SK-N-DZ (cell line): ENCODE results near the gene RAB27B.

Experiments used
- DNase-seq: peaks from one replicate; pipeline ENCODE4 v3.0.0-alpha.2; 2015; ENCODE audit warnings: low spot score

Gene RAB27B

GRCh38 chr18:54906331-54907185 is 78.3 kb downstream of the RAB27B start:
- no peak for DNase-seq

DNA sequence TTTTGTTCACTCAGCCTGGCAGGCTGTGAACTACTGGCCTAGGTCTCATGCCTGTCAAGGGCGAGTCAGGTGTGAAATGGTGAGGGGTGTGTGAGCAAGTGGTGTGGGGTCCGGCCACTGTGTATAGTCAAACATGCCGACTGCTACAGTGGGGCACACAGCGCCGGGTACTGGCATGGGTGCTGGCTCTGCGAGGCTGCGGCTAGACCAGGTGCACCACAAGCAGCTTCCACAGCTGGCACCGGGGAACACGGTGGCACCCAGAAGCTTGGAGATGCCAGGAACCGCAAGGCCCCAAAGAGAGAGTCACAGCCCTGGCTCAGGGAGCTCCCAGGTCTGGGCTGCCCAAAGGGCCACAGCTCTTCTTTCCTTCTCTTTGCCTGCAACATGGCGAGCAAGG is 81.3 kb downstream of the RAB27B start:
- DNase-seq = no peak

GRCh38 chr18:54910161-54910919 is 82.1 kb downstream of the RAB27B start:
- DNase-seq = no peak

GRCh38 chr18:54911551-54911950 is 83.3 kb downstream of the RAB27B start:
- DNase-seq = no peak

DNA sequence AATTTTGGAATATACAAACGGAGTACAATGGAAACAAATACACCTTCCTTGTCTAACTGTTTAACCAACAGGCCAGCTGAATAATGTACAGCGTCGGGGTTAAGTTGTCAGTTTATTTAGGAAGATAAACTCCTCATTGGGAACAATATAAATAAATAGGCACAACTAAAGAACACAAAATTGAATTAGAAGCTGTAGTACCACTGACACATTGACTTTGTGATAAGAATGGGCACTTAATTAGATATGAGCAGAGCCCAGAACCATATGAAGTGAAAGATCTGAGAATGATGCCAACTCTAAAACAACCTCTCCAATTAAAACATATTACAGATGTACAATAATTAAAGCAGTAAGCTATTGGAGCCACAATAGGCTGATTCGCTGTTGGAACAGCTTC is 86.5 kb downstream of the RAB27B start:
- DNase-seq = no peak

DNA sequence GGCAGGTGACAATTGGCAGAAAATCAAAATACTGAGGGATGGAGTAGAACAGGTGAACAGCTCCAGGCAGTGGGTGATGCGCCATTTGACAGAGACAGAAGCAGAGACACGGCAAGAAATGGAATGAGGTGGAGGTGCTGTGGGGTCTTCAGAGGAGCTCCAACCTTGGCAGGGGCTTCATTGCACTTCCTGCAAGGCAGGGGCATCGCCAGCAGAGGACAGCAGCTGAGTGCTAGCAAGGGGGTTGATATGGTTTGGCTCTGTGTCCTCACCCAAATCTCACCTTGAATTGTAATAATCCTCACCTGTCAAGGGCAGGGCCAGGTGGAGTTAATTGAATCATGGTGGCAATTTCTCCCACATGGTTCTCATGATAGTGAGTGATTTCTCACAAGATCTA is 88.2 kb downstream of the RAB27B start:
- no peak for DNase-seq

- DNase-seq = peak; percentile 93
These were observed 89.8 kb downstream of the RAB27B start for GRCh38 chr18:54918060-54918459.

- peak; percentile 93 for DNase-seq
These were observed 91.1 kb downstream of the RAB27B start for GRCh38 chr18:54919412-54919811.

GRCh38 chr18:54923339-54923956 is 95.2 kb downstream of the RAB27B start:
- DNase-seq = no peak

GRCh38 chr18:54924948-54925347 is 96.7 kb downstream of the RAB27B start:
- DNase-seq = no peak

- no peak for DNase-seq
These were observed 98.5 kb downstream of the RAB27B start for GRCh38 chr18:54926593-54927325.

DNA sequence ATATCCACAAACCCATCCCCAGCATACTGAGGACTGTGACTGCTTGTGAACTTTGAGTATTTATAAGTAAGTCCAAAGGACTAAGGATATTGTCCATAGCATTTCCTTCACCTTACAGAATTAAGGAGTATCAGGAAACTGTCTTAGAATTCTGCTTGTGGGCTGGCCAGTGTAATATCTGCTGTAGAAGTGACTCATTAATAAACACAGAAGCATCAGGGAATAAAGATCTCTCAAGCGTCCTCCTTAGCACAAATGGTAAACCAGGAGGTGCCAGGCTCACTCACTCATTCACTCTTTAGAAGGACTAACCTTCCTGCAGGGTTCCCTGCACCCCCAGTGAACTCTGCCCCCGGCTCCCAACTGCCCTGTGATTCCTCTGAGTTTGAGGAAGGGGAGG is 100.0 kb downstream of the RAB27B start:
- no peak for DNase-seq

DNA sequence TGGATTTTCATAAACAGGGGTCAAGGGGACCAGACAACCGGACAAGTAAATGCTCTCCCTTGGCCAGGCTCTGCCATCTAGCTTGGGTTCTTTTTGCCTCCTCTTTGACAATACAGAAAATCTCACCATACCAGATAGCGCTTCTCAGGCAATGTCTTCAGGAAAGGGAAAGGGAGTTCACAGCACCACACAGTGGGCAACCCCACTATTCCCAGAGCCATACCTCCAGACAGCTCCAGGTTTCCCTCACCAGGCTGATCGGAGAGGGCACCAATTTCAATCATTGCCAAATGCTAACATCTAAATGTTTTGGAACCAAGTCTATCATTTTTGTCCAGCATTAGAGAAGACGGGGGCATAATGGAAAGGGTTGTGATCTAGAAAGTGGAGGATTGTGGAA is 102.9 kb downstream of the RAB27B start:
- no peak for DNase-seq

GRCh38 chr18:54932472-54932871 is 104.2 kb downstream of the RAB27B start:
- DNase-seq = no peak

DNA sequence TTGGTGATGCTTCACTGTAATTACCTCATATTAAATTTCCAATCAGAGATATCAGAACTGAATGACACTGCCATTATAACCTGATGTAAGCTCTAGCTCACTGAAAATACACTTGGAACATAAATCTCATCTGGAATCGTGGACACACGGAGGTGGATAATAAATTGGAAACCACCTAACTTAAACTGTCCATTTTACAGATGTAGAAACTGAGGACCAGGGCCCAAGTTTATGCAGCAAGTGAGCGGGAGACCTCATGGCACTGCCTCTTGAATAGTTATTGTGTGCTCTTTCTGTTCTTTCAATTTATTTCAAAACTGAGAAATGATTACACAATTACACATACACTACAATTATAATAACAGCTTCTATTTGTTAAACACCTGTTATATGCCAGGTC is 110.2 kb downstream of the RAB27B start:
- no peak for DNase-seq

DNA sequence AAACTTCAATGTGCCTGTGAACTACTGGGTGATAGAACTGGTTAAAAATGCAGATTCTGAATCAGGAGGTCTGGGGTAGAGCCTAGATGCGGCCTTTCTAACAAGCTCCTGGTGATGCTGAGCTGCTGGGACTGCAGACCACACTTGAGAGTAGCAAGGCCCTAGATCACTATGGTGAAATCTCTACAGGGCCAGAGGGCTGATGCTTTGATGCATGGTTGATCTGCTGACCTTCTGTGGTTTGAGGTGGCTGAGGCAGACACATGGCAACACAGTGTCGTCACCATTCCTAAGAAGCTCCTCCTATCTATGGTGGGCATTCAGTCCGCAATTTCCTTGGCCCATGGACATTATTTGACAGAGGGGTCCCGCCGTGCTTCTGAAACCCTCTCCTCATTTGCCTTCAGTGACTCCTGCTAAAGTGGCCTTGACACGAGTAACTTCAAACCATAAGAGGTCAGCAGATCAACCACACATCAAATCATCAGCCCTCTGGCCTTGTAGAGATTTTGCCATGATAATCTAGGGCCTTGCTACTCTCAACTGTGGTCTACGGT is 111.2 kb downstream of the RAB27B start:
- DNase-seq = no peak

GRCh38 chr18:54942144-54942543 is 113.9 kb downstream of the RAB27B start:
- no peak for DNase-seq

DNA sequence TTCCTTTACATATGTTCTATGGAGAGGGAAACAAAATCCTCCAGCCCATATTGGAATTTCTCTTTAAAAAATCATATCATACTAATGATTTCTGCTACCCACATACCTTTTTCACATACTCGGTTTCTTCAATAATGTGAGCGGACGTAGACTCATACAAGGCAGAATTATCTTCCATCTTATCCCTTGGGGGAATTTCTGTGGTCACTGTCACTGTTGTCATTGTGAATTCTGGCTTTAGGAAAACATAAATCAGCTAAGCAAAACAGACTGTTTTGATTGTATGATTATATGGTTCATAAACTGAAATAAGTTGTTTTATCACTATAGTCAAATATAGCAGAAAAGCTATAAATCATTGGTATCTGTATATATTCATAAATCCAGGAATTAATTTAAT is 114.3 kb downstream of the RAB27B start:
- DNase-seq = no peak
